K562 (cell line): ENCODE results near the gene CMIP. TPM values are rescaled to one million over a fixed set of nuclear protein-coding genes. Genes with fewer than 3 reads are reported as not detected.

Source experiments
- BCLAF1 ChIP-seq, 2 experiments: fragments of 450-650 bp in 1 of 2; IDR thresholded peaks; 2 replicates each; pipeline ENCODE4 v1.6.1; 2011 to 2017; ENCODE audit warnings: low read depth in 2 of 2, antibody characterized with exemption in 1 of 2, borderline replicate concordance in 1 of 2, low read length in 1 of 2, mild to moderate bottlenecking in 1 of 2, mixed read lengths in 1 of 2; ENCODE audit not compliant: control insufficient read depth in 1 of 2
- CHD2 ChIP-seq: IDR thresholded peaks from 2 replicates; pipeline ENCODE4 v1.6.1; 2011; ENCODE audit warnings: low read depth, low read length
- E2F4 ChIP-seq: sonication (generic); formaldehyde crosslinking; IDR thresholded peaks from 2 replicates; pipeline ENCODE4 v1.8.0; 2022; ENCODE audit warnings: mild to moderate bottlenecking, low read depth, missing genetic modification reagents
- FOS ChIP-seq: IDR thresholded peaks from 3 replicates; pipeline ENCODE4 v1.6.1; 2011; ENCODE audit not compliant: insufficient read length; ENCODE audit errors: extremely low read depth
- FOXK1 ChIP-seq: sonication (generic); formaldehyde crosslinking; IDR thresholded peaks from 2 replicates; pipeline ENCODE4 v1.8.0; 2022; ENCODE audit warnings: missing genetic modification reagents, mild to moderate bottlenecking, borderline replicate concordance
- MLLT1 ChIP-seq, 2 experiments: fragments of 450-650 bp; IDR thresholded peaks; 2 replicates each; pipeline ENCODE4 v1.6.1; 2016
- MTA2 ChIP-seq: fragments of 450-650 bp; IDR thresholded peaks from 2 replicates; pipeline ENCODE4 v1.6.1; 2016; ENCODE audit warnings: low read depth
- NR2F6 ChIP-seq: fragments of 450-650 bp; formaldehyde crosslinking; IDR thresholded peaks from 2 replicates; pipeline ENCODE4 v1.4.0; 2020; ENCODE audit warnings: mild to moderate bottlenecking
- SPI1 ChIP-seq: IDR thresholded peaks from 2 replicates; pipeline ENCODE4 v1.6.1; 2011; ENCODE audit warnings: low read depth, low read length, control low read depth, borderline replicate concordance
- TFE3 ChIP-seq: fragments of 450-650 bp; formaldehyde crosslinking; IDR thresholded peaks from 2 replicates; pipeline ENCODE4 v1.4.0; 2020; ENCODE audit warnings: mild to moderate bottlenecking, mixed read lengths
- THRB ChIP-seq: fragments of 450-650 bp; formaldehyde crosslinking; conservative IDR thresholded peaks from 2 replicates; pipeline ENCODE4 v1.4.0; 2022; ENCODE audit warnings: mild to moderate bottlenecking, missing genetic modification characterization
- ZBTB5 ChIP-seq: fragments of 450-650 bp; IDR thresholded peaks from 2 replicates; pipeline ENCODE4 v1.6.1; 2017; ENCODE audit warnings: antibody characterized with exemption
- ZNF311 ChIP-seq: fragments of 250-450 bp; sonication (Bioruptor Pico); IDR thresholded peaks from 2 replicates; pipeline ENCODE4 v1.4.0; 2020; ENCODE audit warnings: mild to moderate bottlenecking, moderate library complexity
- ZNF395 ChIP-seq: fragments of 200-800 bp; sonication (Bioruptor generic); IDR thresholded peaks from 2 replicates; pipeline ENCODE4 v1.6.1; 2017; ENCODE audit warnings: missing genetic modification characterization, missing compliant biosample characterization
- polyA plus RNA-seq, 8 experiments: library from polyadenylated mRNA; depleted of rRNA in 4 of 8; stranded (reverse) in 5 of 8; unstranded in 3 of 8; fragments of >200 nt; fragmentation: Nextera tagmentation in 2 of 8; fragmentation: Illumina TruSeq in 1 of 8; extraction: Ambion mirVana in 2 of 8; extraction: Trizol in 1 of 8; gene quantifications; 2 replicates each; pipeline versions ENCODE4 v1.2.1 to v1.2.3, GENCODE V29; 2011 to 2014; ENCODE audit warnings: inconsistent platforms in 1 of 8, missing spikeins in 1 of 8
- total RNA-seq, 7 experiments: library from RNA; depleted of rRNA in 6 of 7; stranded (reverse); fragments of >200 nt in 6 of 7; fragmentation: Illumina TruSeq in 2 of 7; extraction: Trizol in 2 of 7; gene quantifications; 2 replicates each; pipeline versions ENCODE4 v1.2.1 to v1.2.3, GENCODE V29; 2011 to 2021; ENCODE audit warnings: low replicate concordance in 1 of 7

The CMIP gene
- total and polyA plus RNA-seq, 9 of the 15 experiments (the other 6 are each of a cell fraction or from before 2014, with no cell fraction given): 0.94 to 82.5 (median 10.3) TPM

- TF ChIP-seq ZBTB5 (no peak), FOS (peak; percentile 5), MLLT1 (IDR thresholded peaks at IDR 0.05) (no peak), ZNF311 (CRISPR knock-in tag) (no peak), MTA2 (no peak), FOXK1 (no peak), TFE3 (CRISPR knock-in tag) (no peak), THRB (CRISPR knock-in tag) (no peak), E2F4 (CRISPR knock-in tag) (no peak), BCLAF1 (IDR thresholded peaks at IDR 0.05; ENCODE audit: borderline replicate concordance in 1 of 2, control insufficient read depth in 1 of 2, low read depth in 2 of 2, low read length in 1 of 2) (no peak), CHD2 (0 out of 2 replicates have a peak, but pooled peaks have one; percentile 24), NR2F6 (no peak), SPI1 (no peak), ZNF395 (CRISPR knock-in tag) (no peak)
Measured at GRCh38 chr16:81482329-81483063, 37.9 kb downstream of the CMIP start (continued).
